GM19193 (cell line): ENCODE results near the gene RAPGEF2.

Source experiments
- POLR2A ChIP-seq: IDR thresholded peaks from 4 replicates; pipeline ENCODE4 v1.6.1; 2011; ENCODE audit not compliant: insufficient read depth, insufficient read length; ENCODE audit errors: extremely low read depth

Gene RAPGEF2

DNA sequence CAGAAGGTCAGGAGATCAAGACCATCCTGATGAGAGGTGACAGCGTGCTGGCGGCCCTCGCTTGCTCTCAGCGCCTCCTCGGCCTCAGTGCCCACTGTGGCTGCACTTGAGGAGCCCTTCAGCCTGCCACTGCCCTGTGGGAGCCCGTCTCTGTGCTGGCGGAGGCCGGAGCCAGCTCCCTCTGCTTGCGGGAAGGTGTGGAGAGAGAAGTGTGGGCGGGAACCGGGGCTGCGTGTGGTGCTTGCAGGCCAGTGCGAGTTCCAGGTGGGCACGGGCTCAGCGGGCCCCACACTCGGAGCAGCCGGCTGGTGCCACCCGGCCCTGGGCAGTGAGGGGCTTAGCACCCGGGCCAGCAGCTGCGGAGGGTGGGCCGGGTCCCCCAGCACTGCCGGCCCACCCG, 286.9 kb downstream of the RAPGEF2 start:
- no peak for TF ChIP-seq POLR2A

GRCh38 chr4:159390648-159391047, 287.8 kb downstream of the RAPGEF2 start:
- TF ChIP-seq POLR2A, result no peak

GRCh38 chr4:159395693-159396092, 292.8 kb downstream of the RAPGEF2 start:
- no peak for TF ChIP-seq POLR2A

DNA sequence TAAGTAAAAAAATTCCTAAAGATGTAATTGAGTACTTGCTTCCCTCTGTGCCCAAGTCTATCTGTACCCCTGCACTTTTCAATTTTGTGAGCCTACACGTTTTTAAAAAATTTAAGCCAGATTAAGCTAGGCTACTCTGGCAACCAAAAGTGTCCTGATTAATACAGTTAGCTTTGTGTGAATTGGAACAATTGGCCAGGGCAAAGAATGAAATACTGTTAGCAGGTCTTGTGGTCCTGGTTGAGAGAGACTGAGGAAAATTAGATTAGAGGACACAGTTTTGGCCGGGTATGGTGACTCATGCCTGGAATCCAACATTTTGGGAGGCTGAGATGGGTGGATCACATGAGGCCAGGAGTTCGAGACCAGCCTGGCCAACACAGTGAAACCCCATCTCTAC, 293.3 kb downstream of the RAPGEF2 start:
- no peak for TF ChIP-seq POLR2A

DNA sequence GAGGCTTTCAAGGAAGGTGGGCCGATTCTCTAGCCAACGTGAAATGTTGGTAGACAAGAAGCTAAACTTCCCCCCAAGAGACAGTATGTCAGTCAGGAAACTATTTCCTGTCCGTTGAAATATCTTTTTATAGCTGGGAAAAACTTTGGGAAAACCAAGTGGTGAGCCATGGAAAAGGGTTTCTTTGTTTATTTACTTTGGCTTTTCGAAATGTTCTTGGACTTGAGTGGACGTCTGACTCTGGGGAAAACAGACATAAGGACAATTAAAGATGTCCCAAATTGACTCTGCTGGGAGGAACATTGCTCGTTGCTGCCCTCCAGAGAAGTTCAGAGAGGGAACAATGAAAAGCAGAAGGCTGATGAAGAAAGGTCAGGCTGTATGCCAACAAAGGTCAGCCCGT, 295.4 kb downstream of the RAPGEF2 start:
- TF ChIP-seq POLR2A, result no peak

- no peak for TF ChIP-seq POLR2A
Observed at GRCh38 chr4:159400558-159401225, 297.8 kb downstream of the RAPGEF2 start.

DNA sequence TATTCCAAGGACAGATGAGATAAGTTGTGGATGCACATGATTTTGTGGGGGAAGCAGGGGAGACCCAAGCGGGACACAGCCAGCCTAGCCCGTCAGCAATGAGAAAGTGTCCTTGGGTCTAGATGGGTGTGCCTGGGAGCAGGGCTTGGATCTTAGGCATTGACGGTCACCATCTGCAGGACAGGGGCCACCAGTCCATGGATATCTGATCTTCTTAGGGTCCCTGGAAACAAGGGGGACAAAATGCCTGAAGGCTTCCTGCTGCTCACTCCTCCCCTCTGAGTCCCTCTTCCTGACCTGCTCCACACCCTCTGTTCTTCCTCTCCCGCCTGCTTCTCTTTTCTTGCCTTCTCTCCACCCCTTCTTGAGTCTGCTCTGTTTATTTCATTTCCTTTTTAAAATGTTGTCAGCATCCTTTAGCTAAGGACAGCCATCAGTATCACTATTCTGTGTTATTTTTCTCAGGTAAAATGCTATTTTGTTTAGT, 298.4 kb downstream of the RAPGEF2 start:
- no peak for TF ChIP-seq POLR2A

DNA sequence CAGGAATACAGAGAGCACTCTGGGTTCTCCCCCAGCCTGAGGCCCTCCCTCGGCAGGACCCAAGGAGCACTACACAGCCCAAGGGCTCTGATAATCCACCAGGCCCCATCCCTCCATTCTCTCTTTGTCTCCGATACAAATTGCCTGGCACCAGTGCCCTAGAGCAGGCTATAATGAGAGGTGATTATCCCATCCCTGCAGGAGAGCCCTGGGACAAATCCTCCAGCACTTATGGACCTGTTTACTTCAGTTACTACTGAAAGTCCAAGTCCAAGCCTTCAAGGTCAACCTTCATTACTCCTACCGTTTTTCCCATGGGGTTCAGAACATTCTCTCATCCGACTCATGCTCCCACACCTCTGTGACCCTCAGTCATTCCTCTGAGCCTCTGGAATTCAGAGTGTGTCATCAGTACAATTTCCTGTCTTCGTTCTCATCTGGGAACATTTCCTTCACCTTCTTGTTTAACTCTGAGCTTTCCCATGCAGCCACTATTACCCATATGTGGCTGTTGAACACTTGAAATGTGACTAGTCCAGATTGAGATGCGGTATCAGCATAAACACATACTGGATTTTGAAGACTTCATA, 299.0 kb downstream of the RAPGEF2 start:
- no peak for TF ChIP-seq POLR2A
